ENCODE measurements around the gene VWA2.

VWA2 gene

GRCh38 chr10:114261076-114261475 lies 22.0 kb downstream of the VWA2 start:
- ATAC-seq = no peak; the same call in 2 of the 3 replicates
- TF ChIP-seq SNAI2 (CRISPR knock-in tag; IDR thresholded peaks at IDR 0.05) (no peak), TOX (CRISPR knock-in tag; IDR thresholded peaks at IDR 0.05; ENCODE audit: borderline replicate concordance) (no peak), OSR1 (CRISPR knock-in tag; IDR thresholded peaks at IDR 0.05) (no peak), TCF4 (CRISPR knock-in tag; IDR thresholded peaks at IDR 0.05; ENCODE audit: borderline replicate concordance) (no peak), ISL1 (CRISPR knock-in tag; IDR thresholded peaks at IDR 0.05) (no peak), RARB (CRISPR knock-in tag; IDR thresholded peaks at IDR 0.05) (no peak), CREB5 (CRISPR knock-in tag; IDR thresholded peaks at IDR 0.05; ENCODE audit: low read depth) (no peak), BACH2 (CRISPR knock-in tag; IDR thresholded peaks at IDR 0.05; ENCODE audit: borderline replicate concordance) (no peak), ESRRG (CRISPR knock-in tag; IDR thresholded peaks at IDR 0.05) (no peak), ZC3H10 (CRISPR knock-in tag; IDR thresholded peaks at IDR 0.05) (no peak), ARNTL (CRISPR knock-in tag; IDR thresholded peaks at IDR 0.05; ENCODE audit: borderline replicate concordance, low read depth) (no peak), TSHZ2 (CRISPR knock-in tag; IDR thresholded peaks at IDR 0.05) (no peak), POU6F1 (CRISPR knock-in tag; IDR thresholded peaks at IDR 0.05; ENCODE audit: borderline replicate concordance, low read depth) (no peak), ZFP30 (CRISPR knock-in tag; IDR thresholded peaks at IDR 0.05) (no peak), ZFP3 (CRISPR knock-in tag; IDR thresholded peaks at IDR 0.05) (no peak)

GRCh38 chr10:114262496-114262895 lies 23.4 kb downstream of the VWA2 start:
- no peak for ATAC-seq
- TF ChIP-seq GLIS3 (CRISPR knock-in tag; IDR thresholded peaks at IDR 0.05) (no peak), POU6F1 (CRISPR knock-in tag; IDR thresholded peaks at IDR 0.05; ENCODE audit: borderline replicate concordance, low read depth) (no peak), PPARA (CRISPR knock-in tag; IDR thresholded peaks at IDR 0.05; ENCODE audit: borderline replicate concordance) (no peak), BACH2 (CRISPR knock-in tag; IDR thresholded peaks at IDR 0.05; ENCODE audit: borderline replicate concordance) (no peak), TCF4 (CRISPR knock-in tag; IDR thresholded peaks at IDR 0.05; ENCODE audit: borderline replicate concordance) (no peak), ZNF70 (CRISPR knock-in tag; IDR thresholded peaks at IDR 0.05) (no peak), ZC3H10 (CRISPR knock-in tag; IDR thresholded peaks at IDR 0.05) (no peak), OSR1 (CRISPR knock-in tag; IDR thresholded peaks at IDR 0.05) (no peak), PATZ1 (CRISPR knock-in tag; IDR thresholded peaks at IDR 0.05; ENCODE audit: borderline replicate concordance) (no peak), CREB5 (CRISPR knock-in tag; IDR thresholded peaks at IDR 0.05; ENCODE audit: low read depth) (no peak), CSRNP3 (CRISPR knock-in tag; IDR thresholded peaks at IDR 0.05) (no peak), ISL1 (CRISPR knock-in tag; IDR thresholded peaks at IDR 0.05) (no peak), ZNF565 (CRISPR knock-in tag; conservative IDR thresholded peaks at IDR 0.05; ENCODE audit: low read depth) (no peak), ZFP30 (CRISPR knock-in tag; IDR thresholded peaks at IDR 0.05) (no peak)

Measured in SK-N-SH treated with all-trans-retinoic acid at 6 μM for 48 hours (cell line).